OCI-LY3 (cell line): ENCODE measurements around the gene HIGD1C.

Experiments used
- EZH2phosphoT487 ChIP-seq: fragments of 200-600 bp; shearing (Covaris generic); IDR thresholded peaks from 2 replicates; pipeline ENCODE4 v1.6.1; 2018; ENCODE audit warnings: antibody characterized with exemption, mixed run types, low read depth
- TF ChIP-seq, protein P1 (sequence below): fragments of 200-600, 300-600 bp; sonication (generic); IDR thresholded peaks from 2 replicates; pipeline ENCODE4 v1.5.1; 2014; ENCODE audit warnings: antibody characterized with exemption, low read length, low read depth

GRCh38 chr12:51019927-51020326 lies 67.6 kb downstream of the HIGD1C start:
- TF ChIP-seq, protein P1, sequence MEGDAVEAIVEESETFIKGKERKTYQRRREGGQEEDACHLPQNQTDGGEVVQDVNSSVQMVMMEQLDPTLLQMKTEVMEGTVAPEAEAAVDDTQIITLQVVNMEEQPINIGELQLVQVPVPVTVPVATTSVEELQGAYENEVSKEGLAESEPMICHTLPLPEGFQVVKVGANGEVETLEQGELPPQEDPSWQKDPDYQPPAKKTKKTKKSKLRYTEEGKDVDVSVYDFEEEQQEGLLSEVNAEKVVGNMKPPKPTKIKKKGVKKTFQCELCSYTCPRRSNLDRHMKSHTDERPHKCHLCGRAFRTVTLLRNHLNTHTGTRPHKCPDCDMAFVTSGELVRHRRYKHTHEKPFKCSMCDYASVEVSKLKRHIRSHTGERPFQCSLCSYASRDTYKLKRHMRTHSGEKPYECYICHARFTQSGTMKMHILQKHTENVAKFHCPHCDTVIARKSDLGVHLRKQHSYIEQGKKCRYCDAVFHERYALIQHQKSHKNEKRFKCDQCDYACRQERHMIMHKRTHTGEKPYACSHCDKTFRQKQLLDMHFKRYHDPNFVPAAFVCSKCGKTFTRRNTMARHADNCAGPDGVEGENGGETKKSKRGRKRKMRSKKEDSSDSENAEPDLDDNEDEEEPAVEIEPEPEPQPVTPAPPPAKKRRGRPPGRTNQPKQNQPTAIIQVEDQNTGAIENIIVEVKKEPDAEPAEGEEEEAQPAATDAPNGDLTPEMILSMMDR: no peak
- TF ChIP-seq EZH2phosphoT487: no peak
